ENCODE data around the gene CEP192. TPM values are rescaled to one million over a fixed set of nuclear protein-coding genes. Genes with fewer than 3 reads are reported as not detected.

The CEP192 gene
- total and polyA plus RNA-seq, 2 donors (not counting 1 experiment from before 2014, with no cell fraction given), result 39.3 to 47.3 TPM

GRCh38 chr18:13131283-13131682 lies 140.1 kb downstream of the CEP192 start:
- H3K4me3 Mint-ChIP-seq, result no peak overlapping the region
- H3K4me1 Mint-ChIP-seq, result peaks cover 12% of the 10 kb centered on the region
- H3K4me3 ChIP-seq (ENCODE audit: control extremely low read depth in 1 of 5, extremely low read depth in 1 of 5, insufficient read depth in 1 of 5, low read depth in 2 of 5, low read length in 4 of 5), result no peak overlapping the region
- no peak overlapping the region for H3K9ac ChIP-seq (ENCODE audit: low read length)
- TF ChIP-seq CTCF (IDR thresholded peaks at IDR 0.05) (no peak), EZH2 (IDR thresholded peaks at IDR 0.05; ENCODE audit: borderline replicate concordance, insufficient read depth, low read depth, low read length, poor library complexity, severe bottlenecking) (no peak)
- peaks cover 1 to 5% of the 10 kb centered on the region in 2 experiments for H3K36me3 ChIP-seq (replicated peaks in 1 of 2; ENCODE audit: control extremely low read depth in 1 of 2, control insufficient read depth in 1 of 2, extremely low read depth in 1 of 2, insufficient read depth in 2 of 2, low read length in 1 of 2)
- ATAC-seq (ENCODE audit: low read depth), result no peak
- H3K4me1 ChIP-seq (ENCODE audit: control insufficient read depth in 2 of 2, insufficient read depth in 2 of 2, low read length in 2 of 2), result no peaks in the 10 kb centered on the region
- intact Hi-C loops (cut with micrococcal nuclease), result loop anchor here (10.0 kb wide), 1 partner anchor 434 kb away; no protein-coding TSS in a partner anchor
- H3K79me2 ChIP-seq (ENCODE audit: control insufficient read depth, insufficient read depth, low read length), result no peaks in the 10 kb centered on the region
- H3K27me3 ChIP-seq (replicated peaks in 1 of 4; ENCODE audit: control extremely low read depth in 1 of 4, control insufficient read depth in 3 of 4, insufficient read depth in 4 of 4, low read length in 3 of 4), result no peaks in the 10 kb centered on the region
- POLR2A ChIA-PET, result no interaction called here
- CTCF ChIA-PET, result no interaction called here
- H2AFZ ChIP-seq (ENCODE audit: insufficient read depth, low read depth, low read length, poor library complexity, severe bottlenecking), result no peak overlapping the region
- H3K9me3 Mint-ChIP-seq (ENCODE audit: insufficient read depth), result no peaks in the 10 kb centered on the region
- peaks cover 0 to 11% (median 0%) of the 10 kb centered on the region in 3 donors for H3K9me3 ChIP-seq (ENCODE audit: control extremely low read depth in 1 of 3, control insufficient read depth in 2 of 3, insufficient read depth in 1 of 3, low read length in 2 of 3)
- no peak overlapping the region for H3K4me2 ChIP-seq (replicated peaks; ENCODE audit: low read depth, low read length, poor library complexity, severe bottlenecking)
- no peaks in the 10 kb centered on the region for H3K27me3 Mint-ChIP-seq
- WGBS (ENCODE audit: insufficient coverage), result 100% methylated on average over 4 of the region's 6 CpGs
- no peak overlapping the region for H3K27ac ChIP-seq (ENCODE audit: low read length in 2 of 2)
- no peaks in the 10 kb centered on the region for H4K20me1 ChIP-seq (ENCODE audit: control insufficient read depth, insufficient read depth, low read length, poor library complexity, severe bottlenecking)
- no peak for DNase-seq
- H3K27ac Mint-ChIP-seq, result no peak overlapping the region

GRCh38 chr18:13134551-13135401 lies 143.6 kb downstream of the CEP192 start:
- Histone ChIP-seq H3K4me2 (replicated peaks; ENCODE audit: low read depth, low read length, poor library complexity, severe bottlenecking) (no peak overlapping the region), H3K36me3 (replicated peaks in 1 of 2; ENCODE audit: control extremely low read depth in 1 of 2, control insufficient read depth in 1 of 2, extremely low read depth in 1 of 2, insufficient read depth in 2 of 2, low read length in 1 of 2) (no peaks in the 10 kb centered on the region), H3K4me3 (ENCODE audit: control extremely low read depth in 1 of 5, extremely low read depth in 1 of 5, insufficient read depth in 1 of 5, low read depth in 2 of 5, low read length in 4 of 5) (no peak overlapping the region), H3K4me1 (ENCODE audit: control insufficient read depth in 2 of 2, insufficient read depth in 2 of 2, low read length in 2 of 2) (peaks cover 6 to 11% of the 10 kb centered on the region in 2 donors), H3K79me2 (ENCODE audit: control insufficient read depth, insufficient read depth, low read length) (no peaks in the 10 kb centered on the region), H3K27me3 (replicated peaks in 1 of 4; ENCODE audit: control extremely low read depth in 1 of 4, control insufficient read depth in 3 of 4, insufficient read depth in 4 of 4, low read length in 3 of 4) (no peaks in the 10 kb centered on the region), H2AFZ (ENCODE audit: insufficient read depth, low read depth, low read length, poor library complexity, severe bottlenecking) (no peak overlapping the region), H4K20me1 (ENCODE audit: control insufficient read depth, insufficient read depth, low read length, poor library complexity, severe bottlenecking) (no peaks in the 10 kb centered on the region), H3K9ac (ENCODE audit: low read length) (no peak overlapping the region), H3K27ac (ENCODE audit: low read length in 2 of 2) (no peak overlapping the region), H3K9me3 (ENCODE audit: control extremely low read depth in 1 of 3, control insufficient read depth in 2 of 3, insufficient read depth in 1 of 3, low read length in 2 of 3) (peaks cover 0 to 24% (median 0%) of the 10 kb centered on the region in 3 donors)
- ChIA-PET POLR2A (no interaction called here), CTCF (interaction anchor here (1.7 kb wide), 1 partner anchor 10 kb away, joined by 3 read pairs; no protein-coding TSS in a partner anchor)
- 95% methylated on average over 50 of the region's 52 CpGs for WGBS (ENCODE audit: insufficient coverage)
- Mint-ChIP-seq H3K4me3 (peak overlapping the region; percentile 100), H3K27ac (no peak overlapping the region), H3K4me1 (peaks cover 25% of the 10 kb centered on the region), H3K9me3 (ENCODE audit: insufficient read depth) (no peaks in the 10 kb centered on the region), H3K27me3 (no peaks in the 10 kb centered on the region)
- no peak for DNase-seq
- ATAC-seq (ENCODE audit: low read depth), result no peak
- intact Hi-C loops (cut with micrococcal nuclease), result loop anchor here (5.0 to 10.0 kb wide), 2 partner anchors 430 to 478 kb away; no protein-coding TSS in a partner anchor
- TF ChIP-seq CTCF (IDR thresholded peaks at IDR 0.05), result no peak
- no peak for TF ChIP-seq EZH2 (IDR thresholded peaks at IDR 0.05; ENCODE audit: borderline replicate concordance, insufficient read depth, low read depth, low read length, poor library complexity, severe bottlenecking)
